Stimulated activated CD4-positive, alpha-beta T cell treated with anti-CD3 and anti-CD28 coated beads, Interleukin-12 subunit alpha, Interleukin-12 subunit beta, amount 100 ng/mL, for 4 hours (primary cell): ENCODE results near the gene MEP1B.
"Not testable (repeated sequence)": the region's sequence is repeated elsewhere in the genome, so short reads cannot be mapped to it uniquely, and the experiment has no call there.

Source experiments
- DNase-seq: peaks from one replicate; pipeline ENCODE4 v3.0.0-alpha.2; 2020

MEP1B gene

DNA sequence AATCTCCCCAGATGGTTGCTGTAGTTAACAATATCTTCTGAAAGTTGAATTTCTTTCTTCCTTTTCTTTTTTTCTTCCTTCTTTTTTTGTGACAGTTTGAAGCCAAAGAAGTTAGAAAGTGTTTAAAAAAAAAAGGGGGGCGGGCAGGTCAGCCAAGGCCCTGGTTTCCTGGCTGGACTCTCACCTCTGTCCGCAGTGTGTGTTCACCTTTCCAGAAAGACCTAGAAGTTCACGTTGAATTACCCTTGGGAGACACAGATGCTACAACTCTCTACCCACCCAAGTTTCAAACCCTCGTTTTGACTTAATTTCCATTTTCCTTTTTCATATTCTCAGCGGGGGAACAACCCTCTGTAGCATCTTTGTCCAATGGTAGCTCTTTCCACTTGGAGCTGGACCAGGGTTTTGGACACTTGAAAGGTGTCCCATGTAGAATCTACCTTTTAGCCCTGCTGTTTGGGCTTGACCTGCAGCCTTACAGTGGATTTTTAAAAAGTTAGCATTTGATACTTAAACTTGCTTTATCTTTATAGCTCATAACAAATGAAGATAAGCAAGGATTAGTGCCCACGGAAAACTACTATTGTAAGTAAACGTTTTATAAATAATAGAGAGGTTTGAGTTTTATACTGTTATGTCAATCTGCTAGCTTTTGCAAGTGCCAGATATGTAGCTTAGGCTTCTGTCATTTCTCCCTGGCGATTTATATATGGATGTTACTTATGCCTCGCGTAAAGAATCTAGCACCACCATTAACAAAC, 20.0 kb downstream of the MEP1B start:
- no peak for DNase-seq

DNA sequence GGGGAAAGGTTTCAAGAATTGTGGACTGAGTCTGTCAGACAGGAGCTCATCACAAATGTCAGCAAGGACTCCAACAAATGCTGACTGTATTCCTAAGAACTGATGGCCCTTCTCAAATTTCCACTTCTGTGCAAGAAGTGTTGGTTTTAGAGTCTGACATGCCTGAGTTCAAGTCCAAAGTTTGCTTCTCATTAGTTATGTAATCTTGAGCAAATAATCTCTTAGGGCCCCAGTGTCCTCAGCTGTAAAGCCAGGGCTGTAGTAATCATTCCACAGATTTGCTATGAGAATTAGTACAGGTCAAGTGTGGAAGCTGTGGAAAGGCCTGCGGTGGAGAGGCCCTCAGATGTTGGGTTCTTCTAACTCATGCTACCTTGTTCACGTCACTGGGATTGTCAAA, 23.9 kb downstream of the MEP1B start:
- no peak for DNase-seq

DNA sequence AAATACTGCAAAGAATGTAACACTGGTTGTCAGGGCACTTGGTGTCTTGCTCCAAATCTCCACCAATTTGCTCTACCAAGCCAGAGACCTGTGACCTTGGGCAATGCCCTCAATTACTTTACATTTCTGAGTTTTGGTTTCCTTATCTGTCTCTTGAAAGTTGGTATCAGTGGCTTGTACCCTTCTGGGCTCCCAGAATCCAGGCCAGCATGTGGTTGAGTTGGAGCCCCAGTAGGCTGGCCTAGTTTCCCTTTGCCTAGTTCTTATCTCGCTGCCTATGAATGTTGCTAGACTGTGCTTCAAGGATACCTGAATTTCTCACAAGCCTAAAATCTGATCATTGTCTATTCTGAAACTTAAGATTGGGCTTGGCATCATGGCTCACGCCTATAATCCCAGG, 26.6 kb downstream of the MEP1B start:
- DNase-seq: no peak

DNA sequence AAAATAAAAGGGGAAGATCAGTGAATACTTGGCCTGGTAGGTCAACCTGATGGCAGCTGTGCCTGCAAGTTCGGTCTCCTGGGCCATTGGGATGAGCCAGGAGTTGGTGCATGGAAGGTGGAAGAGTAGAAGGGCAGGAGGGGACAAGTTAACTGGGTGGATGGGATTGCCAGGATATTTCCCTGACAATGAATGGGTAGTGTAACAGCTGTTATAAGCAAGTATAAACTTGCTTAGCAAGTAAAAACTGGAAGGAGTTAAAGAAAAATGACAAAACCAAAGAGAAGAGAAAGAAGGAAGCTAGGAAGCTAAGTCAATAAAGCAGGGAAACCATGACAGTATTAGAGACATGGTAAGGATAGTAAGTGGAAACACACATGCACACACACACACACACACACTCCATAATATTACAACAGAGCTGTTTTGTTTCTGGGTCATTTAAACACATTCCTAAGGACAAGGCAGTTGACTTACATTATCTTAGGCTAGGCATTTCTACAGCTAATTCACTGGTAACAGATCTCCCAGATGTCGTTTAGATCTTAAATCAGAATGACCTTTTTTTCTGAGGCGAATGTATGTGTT, 29.7 kb downstream of the MEP1B start:
- no peak for DNase-seq

DNA sequence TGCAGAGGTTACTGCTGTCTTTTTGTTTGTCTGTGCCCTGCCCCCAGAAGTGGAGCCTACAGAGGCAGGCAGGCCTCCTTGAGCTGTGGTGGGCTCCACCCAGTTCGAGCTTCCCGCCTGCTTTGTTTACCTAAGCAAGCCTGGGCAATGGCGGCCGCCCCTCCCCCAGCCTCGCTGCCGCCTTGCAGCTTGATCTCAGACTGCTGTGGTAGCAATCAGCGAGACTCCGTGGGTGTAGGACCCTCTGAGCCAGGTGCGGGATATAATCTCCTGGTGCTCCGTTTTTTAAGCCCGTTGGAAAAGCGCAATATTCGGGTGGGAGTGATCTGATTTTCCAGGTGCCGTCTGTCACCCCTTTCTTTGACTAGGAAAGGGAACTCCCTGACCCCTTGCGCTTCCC, 43.5 kb downstream of the MEP1B start:
- DNase-seq: not testable (repeated sequence)

DNA sequence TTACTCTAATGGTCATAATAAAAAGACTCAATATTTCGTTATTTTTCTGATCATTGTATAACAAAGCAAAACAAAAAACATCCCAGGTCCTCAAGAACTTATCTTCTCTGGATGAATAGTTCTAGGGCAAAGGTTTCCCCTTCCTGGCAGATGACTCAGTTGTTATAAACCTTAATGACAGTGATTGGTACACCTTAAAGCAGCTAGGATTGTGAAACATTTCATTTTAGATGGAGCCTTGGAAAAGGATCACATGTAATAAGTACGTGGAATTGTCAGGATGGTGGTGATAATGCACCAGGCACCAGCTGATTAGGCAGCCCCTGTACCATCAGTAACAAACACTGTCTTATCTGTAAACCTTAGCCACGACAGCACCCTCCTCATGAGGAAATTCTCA, 47.2 kb downstream of the MEP1B start:
- DNase-seq: no peak

DNA sequence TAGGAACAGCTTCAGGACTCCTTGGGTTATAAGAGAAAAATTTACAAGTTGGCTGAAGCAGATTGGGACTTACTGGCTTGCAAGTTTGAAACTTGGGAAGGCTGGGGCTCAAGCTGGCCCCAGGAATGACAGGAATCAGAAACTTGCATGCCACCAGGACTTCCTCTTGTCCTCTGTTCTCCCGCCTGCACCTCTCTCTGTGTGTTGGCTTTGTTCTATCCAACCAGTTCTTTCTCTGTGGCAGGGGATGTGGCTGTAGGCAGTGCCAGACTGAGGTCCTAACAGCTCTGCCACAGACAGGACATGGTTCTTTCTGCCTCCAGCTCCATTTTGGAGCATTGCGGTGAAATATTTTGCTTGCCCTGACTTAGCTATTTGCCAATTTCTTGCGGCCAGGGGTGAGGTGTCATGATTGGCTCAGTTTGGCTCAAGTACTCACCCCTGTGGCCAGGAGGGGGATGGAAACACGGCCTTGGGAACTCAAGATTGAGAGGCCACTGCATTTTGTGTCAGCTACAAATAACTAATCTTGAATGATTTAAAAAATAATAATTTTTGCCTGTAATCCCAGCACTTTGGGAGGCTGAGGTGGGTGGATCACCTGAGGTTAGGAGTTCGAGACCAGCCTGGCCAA, 48.9 kb downstream of the MEP1B start:
- no peak for DNase-seq

DNA sequence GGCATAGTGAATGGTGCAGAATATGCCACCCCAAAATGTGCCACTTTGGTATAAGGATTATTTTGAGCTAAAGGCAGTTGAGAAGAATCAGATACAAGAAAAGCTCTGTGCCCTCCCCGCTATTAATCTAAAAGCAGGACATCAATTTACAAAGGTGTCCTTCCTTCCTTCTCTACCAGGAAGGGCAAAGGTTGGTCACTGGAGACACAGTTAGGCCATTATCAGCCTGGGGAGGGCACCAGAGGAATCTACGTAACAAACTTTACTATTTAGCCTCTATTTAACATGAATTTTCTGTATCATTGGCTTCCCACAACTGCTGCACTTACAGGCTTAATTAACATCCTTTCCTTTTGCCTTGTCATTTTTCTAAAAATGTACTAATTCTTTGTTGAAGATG, 52.6 kb downstream of the MEP1B start:
- no peak for DNase-seq

DNA sequence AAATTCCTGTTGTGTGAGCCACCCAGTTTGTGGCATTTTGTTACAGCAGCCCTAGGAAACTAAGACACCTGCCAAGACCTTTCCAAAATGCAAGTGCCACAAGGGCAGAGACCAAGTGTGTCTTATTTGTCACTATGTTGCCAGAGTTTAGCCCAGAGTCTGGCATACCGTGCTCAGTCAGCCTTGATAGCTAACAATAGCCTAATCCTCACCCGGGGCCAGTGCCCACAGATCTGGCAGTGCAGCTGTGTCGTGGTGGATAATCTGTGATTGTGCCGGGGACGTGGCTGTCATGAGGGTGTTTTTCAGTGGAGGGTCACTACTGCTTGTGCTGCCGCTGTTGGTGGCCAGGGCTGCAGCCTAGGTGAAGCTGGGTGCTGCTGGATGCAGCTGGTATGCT, 53.5 kb downstream of the MEP1B start:
- DNase-seq: no peak

DNA sequence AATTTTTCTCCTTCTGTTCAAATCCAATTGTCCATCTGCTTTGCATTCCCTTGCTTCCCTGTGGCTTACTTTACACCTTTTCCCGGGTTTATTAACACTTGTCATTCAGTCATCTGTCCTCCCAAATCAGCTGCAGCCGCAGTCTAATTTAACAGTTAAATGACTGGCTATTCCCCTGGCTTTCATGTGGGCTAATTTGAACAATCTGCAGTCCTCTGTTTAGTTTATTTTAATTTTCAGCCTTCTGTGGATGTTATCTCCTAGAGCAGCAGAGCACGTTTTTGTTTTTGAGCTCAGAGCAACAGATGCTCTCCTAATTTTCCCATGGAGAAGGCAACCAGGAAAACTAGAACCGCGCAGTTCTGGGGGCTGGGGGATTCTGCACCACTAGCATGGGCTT, 55.0 kb downstream of the MEP1B start:
- DNase-seq: no peak

DNA sequence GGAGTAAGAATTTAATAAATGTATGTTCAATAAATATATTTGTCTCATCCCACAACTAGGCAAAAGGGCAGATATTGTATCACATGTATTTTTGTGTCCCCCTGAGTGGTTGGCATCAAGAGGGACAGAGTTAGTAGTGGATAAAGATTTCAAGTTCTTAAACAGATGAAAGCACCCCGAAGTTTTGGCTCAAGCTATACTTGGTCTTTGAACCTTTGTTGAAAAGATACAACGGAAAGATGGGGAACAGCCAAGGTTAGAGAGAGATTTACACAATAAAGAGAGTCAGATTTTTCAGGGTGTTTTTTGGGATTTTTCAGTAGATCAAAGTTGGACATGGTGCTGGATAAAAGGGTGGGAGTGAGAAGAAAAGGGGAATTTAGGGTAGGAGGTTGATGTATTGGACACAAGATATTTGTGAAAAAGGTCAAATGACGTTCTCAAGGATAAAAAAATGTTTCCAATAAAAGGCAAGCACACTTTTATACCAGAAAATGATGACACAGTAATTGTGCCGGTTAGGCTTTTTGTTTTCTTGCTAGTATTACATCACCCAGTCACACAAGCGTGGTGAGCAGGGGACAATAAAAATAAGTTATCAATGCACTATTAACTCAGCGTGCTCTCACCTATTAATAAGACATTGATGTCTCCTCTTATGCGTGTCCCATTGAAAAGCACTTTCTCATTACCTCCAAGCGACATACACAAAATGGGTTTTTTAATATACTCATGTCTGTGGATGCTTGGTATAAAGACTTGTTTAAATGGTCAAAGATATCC, 59.5 kb downstream of the MEP1B start:
- no peak for DNase-seq

DNA sequence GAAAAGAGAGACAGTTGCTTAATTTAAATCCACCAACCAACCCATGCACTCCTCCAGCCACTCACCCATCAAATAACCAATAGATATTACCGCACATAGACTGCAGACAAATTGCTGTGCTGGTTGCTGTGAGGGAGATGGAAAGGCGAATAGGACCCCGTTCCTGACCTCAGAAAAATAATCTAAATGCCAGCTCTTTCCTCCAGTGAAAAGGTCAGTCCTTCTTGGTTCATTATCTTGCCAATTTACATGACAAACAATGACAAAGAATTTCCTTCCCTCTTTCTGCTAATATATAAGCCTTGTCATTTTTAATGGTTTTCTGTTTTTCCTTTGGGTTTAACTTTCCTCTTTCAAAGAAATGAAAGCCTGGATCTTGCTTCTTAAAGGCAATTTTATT, 61.6 kb downstream of the MEP1B start:
- DNase-seq: no peak

DNA sequence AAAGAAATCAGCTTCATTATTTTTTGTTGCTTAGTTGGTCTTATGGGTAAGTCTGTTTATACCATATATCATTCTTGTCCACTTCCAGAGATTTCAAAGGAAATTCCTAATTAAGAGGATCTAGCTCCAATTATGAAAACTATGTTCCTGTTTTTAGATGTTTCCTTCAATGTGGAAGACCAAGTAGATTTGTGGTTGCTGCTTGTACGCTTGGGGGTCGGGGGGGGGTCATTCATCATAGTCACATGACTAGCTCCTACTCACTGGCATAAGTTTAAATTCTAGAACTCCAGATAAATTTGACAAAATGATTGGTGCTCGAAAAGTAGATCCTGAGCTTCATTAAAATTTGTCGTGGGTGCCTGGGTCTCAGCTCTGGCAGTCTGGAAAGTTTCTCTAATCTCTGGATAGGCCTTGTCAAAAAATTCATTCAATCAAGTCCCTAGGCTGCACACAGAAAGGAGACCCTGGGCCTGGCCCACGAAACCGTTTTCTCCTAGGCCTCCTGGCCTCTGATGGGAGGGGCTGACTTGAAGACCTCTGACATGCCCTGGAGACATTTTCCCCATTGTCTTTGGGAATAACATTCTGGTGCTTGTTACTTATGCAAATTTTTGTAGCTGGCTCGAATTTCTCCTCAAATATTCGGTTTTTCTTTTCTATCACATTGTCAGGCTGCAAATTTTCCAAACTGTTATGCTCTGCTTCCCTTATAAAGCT, 62.5 kb downstream of the MEP1B start:
- DNase-seq: no peak

DNA sequence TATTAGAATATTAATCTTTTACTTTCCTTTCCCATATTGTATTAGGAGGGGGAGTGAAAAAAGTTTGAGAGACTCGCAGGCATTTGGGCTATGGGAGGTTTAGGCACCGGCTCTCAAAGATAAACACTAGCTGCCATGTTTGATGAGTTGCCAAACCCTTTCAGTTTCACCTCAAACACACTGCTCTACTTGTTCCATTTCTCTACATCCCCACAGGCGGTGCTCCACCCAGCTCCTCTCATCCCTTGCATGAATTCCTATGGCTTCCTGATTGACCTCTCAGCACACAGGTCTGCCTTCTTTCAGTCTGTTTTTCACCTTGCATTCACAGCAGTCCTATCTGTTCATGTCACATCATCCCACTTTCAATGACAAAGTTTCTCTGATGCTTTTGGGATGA, 65.7 kb downstream of the MEP1B start:
- DNase-seq: no peak

DNA sequence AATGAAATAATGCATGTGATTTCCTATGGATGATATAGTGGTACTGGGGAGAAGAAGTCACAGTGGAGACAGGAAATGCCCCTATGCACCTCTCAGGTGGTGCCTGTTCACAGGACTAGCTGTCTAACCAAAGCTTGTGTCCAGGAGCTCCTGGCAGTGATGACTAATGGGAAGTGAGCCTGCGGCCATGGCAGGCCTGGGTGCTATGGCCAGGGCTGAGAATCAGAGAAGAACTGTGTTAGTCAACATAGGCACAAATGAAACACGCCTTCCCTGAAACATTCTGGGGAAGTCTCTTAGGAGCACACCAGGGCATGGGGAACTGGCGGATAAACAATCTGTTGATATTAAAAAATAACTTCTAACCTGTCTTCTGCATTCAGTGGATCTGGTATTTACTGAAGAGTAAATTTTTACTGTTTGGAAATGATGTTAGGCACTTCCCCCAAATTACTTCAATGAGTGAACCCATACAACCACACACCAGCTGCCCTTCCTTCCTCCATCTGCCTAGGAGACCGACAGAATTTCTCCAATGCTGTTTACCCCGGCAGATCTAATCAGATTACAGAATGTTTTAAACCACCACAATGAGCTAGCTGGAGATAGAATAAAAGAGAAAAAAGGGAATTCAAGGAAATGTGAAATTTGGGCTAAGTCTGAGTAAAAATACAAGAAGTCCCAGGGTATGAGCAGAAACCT, 67.4 kb downstream of the MEP1B start:
- DNase-seq: no peak

DNA sequence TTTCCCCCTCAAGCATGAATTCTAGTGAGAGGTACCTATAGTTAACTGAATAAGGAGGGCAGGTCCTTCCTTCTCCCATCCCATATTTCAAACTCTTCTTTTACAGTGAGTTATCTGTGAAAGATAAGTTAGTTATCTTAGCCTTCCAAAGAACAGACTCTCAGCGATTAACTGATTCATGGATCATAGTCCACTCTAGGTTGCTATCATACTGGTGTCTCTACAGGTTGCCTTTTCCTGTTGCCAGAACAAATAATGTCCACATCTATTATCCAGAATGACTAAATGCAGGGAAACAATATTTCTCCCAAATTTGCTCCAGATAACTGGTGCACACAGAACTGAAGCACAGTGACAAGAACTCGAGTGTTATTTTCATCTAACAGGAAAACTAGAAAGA, 68.3 kb downstream of the MEP1B start:
- DNase-seq: no peak

DNA sequence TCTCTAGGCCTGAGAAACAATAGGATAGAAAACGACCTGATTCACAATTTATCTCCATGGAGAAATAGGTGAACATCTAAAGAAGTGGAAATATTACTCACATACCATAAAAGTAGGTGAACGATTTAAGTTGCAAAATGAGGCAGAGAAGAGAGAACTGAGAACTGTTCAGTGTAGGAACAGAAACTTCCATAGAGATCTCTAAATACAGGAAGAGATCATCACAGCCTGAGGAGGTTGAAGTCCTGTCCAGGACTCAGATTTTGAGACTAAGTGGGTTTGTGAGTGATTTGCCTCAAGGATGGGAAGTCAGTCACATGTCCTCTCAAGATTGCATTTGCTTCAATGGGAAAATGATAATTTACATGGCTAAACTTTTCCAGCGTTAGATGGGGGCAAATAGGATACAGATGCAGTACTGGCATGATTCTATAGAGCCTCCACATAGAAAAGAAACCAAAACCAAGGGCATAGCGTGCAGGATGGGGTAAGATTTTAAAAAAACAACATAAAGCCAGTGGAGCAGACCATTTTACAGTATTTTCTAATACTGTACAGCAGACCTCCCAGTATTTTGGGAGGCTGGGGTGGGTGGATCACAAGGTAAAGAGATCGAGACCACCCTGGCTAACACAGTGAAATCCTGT, 68.8 kb downstream of the MEP1B start:
- no peak for DNase-seq

DNA sequence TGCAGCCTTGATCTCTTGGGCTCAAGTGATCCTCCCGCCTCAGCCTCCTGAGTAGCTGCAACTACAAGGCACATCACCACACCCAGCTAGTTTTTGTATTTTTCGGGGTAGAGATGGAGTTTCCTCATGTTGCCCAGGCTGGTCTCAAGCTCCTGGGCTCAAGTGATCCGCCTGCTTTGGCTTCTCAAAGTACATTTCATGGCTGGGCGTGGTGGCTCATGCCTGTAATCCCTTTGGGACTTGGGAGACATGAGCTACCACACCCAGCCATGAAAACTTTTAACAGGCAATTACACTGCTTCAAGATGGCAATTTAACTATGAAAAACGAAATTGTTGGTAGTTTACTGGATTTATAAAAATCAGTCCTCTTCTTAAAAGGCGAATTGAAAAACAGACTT, 69.7 kb downstream of the MEP1B start:
- DNase-seq: no peak

DNA sequence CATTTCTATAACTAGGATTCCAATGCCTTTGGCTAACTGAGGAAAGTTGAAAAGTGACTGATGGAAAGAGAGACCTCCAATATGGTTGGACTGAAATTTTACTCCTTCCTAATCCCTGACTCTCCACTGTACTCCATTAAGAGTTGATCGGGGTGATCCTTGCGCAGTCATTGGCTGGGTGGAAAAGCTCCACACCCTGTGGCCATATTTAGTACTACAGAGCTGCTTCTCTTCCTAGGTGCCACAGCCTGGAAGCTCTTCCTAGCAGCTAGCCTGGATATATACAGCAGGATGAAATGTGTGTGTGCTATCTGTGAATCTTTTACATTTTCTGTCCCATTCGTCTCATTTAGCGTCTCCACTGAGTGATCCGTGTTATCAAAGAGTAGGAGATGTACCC, 71.2 kb downstream of the MEP1B start:
- DNase-seq: no peak

DNA sequence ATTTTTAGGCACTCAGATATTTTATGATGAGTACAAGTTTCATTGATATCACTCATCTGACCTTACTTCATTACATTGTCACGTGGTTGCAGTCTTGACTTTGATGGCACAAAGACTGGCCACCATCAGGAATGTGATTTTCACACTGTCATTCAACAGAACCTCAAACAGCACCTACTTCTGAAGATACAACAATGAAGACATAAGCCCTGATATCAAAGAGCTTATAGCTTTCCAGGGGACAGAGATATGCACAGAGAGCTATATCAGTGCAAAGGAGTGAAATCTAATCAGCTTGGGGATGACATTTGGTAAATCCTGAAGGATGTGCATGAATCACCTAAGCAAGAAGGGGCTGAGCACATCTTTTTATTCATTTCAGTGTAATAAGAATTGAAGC, 72.3 kb downstream of the MEP1B start:
- no peak for DNase-seq

DNA sequence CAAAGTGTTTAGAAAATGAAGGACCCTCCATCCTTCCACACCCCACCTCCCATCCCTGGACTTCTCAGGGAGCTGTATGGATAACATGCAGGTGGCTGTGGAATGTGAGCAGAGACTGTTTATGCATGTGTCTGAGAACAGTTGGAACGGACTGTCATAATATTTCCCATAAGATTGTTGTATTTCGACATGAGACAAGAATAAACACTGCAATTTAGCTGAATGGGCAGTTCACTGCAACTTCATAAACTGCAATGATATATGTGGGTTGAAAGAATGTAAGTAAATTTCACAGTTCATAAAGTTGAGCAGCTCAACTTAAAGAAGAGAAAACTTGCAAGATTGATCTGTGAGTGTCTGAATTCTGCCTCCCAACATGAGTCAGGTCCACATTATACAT, 74.6 kb downstream of the MEP1B start:
- no peak for DNase-seq

DNA sequence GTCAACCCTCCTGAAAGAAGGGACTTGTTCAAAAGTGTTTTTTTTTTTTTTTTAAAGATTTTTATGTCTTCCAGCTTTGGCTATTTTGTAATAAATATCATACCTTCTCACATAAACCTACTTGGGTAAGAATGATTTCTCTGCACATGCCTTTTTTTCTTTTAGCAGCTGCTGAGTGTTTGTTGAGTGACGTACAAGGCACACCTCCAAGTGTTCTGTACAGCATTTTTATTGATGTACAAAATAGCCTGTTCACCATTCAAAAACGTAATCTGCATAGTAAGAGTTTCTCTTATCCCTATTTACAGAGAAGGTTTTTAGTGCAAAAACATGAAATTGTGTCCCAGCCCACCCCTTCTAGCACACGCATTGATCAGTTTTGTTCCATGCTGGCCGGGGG, 77.6 kb downstream of the MEP1B start:
- no peak for DNase-seq
